ENCODE results near the gene DNMT3A.
A peak's percentile ranks its signal among the peaks of the same experiment; 100 is the strongest.

DNMT3A gene

DNA sequence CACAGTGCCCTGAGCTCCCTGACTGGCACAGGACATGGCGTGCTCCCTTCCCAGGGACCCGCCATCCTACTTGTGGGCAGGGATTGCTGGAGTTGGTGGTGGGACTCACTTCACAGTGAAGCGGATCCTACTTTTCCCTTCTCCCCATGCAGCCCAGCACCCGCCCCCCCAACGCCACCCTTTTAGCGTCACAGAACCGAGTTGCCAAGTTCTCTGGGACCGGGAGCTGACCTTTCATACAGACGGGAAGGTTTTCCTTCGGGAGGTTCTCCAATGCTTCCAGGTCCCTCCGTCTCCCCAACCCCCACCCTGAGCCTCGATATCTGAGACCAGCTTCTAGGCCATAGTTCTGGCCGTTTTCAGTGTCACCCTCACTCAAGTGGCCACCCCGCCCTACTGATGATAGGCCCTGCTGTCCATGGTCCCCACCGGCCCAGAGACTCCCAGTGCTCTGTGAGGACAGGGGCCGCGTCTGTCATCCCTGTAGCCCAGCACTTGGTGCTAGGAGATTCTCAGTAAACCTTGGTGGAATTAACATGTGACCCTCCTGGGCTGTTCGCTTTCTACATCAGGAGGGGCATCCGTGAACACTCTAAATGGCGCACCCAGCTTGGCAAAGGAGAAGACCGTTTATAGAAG is 1.6 kb upstream of the DNMT3A start:
- no peak for DNase-seq (ENCODE audit: low spot score)

DNA sequence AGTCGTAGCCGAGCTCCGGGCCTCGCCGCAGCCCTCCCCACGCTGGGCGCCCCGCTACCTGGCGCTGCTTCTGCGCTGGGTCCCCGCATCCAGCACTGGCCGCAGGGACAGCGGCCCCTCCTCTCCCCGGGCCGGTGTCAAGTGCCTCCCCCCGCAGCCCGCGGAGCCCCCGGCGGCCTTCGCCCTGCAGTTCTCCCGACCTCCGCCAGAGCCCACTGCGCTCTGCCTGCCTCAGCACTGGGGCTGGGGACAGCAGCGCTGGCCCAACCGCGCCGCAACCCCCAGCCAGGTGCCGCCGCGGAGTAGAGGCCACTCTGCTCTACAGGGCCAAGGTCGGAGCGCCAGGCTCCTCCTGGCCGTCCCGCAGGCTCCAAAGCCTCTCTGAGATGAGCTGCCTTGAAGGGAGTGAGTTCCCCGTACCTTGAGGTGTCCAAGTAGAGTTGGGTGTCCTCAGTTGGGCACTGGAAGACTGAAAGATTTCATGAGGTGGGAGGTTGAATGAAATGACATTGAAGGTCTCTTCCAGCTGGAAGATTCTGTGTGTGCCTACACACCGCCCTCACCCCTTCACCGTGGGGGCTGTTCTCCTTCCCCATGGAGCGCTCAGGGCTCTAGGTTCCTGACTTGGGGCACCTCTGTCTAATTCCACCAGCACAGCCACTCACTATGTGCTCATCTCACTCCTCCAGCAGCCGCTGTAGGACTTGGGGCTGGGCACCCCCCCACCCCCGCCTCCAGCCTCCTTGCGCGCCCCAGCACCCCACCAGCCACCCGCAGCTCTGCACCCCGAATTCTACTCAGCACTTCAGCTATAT is 854 bp upstream of the DNMT3A start:
- peak; percentile 45 for DNase-seq (ENCODE audit: low spot score)

DNA sequence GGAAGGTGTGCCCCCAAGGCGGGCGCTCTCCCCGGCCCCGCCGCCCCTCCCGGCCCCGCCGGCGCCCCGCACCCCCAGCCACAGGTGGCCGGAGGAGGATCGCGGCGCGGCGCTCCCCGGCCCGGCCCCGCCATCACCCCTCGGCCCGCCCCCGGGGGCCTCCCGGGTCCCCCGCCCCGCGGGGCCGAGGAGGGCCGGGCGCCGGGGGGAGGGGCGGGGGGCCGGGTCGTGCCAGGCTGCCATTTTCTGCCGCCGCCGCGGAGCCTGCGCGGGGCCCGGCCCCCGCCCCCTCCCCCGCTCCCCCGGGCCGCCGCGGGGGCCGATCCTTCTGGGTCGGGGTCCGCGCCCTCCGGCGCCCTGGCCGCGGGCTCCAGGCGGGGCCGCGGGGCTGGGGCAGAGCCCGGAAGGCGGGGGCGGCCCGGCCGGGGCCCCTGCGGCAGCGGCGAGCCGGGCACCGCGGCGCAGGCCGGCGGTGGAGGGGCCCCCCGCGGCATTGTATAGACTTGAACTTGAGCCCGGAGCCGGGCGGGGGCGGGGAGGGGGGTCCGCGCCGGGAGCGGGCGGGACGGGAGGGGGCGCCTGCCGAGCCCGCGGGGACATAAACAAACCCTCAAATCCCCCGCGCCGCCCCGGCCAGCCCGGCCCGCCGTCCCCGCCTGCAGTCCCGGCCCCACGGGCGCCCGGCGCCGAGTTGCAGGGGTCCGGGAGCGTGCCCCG is 556 bp downstream of the DNMT3A start:
- DNase-seq (ENCODE audit: low spot score), result no peak

DNA sequence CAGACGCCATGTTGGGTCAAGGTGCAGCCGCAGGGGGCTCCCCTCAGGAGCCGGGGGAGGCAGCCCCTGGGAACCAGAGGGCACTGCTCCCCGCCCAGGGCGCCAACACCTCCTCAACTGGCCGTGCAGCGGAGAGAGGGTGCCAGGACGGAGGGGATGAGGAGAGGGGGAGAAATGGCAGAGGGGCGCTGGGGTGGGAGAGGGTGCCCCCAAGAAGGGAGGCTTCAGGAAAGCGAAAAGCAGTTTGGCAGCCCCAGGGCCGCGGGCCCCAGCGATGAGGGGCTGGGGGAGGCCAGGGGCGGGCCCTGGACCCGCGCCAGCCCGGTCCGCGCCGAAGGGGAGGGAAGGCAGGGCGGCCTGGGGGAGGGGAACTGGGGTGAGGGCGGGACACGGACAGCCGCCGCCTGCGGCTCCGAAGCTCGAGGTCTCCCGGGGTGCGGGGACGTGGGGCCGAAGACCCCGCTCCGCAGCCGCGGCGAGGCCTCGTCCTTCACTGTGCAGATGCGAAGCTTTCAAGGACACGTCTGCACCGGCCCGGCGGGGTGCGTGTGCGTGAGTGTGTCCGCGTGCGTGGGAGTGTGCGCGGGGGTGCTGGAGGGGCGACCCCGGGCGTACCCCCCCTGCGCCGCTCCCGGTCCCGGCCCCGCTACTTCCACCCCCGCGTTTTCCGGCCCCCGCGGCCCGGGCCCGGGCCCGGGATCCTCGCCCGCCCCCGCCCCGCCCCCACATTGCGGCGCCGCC is 1.4 kb downstream of the DNMT3A start:
- no peak for DNase-seq (ENCODE audit: low spot score)

DNA sequence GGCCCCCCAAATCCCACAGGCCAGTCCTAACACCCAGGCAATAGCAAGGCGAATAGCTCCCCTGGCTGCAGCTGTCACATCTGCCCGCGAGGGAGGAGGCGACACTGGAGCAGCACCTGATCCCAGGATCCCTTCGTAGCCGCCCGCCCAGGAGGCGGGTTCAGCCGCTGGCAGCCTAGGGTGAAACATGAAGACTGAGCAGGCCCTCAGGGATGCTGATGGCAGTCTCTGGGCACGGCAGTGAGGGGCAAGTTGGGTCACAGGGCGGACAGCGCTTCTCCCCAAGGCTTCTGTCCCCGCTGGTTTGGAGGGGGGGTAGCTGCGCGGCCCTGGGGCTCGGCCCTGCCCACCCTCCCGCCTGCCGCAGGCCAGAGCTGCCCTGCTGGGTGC is 1.9 kb downstream of the DNMT3A start:
- DNase-seq (ENCODE audit: low spot score), result no peak

DNA sequence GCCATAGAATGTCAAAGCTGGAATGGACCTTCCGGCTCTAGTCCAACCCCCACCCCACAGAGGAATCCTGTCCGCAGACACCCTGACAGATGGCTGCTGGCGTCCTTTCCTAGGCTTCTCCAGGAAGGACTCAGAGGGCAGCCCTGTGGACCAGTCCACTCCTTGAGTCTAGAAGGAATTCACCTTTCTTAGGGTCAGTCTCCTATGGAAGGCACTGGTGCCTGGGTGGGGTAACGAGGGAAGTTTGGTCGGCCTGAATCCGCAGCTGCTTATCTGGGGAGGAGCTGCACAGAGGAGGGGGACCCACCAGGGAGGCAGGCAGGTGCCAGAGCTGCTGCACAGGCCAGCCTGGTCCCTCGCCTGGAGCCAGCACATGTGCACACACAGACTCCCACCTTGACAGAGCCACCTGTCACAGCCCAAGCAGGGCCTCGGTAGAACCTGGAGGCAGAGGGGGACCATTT is 2.5 kb downstream of the DNMT3A start:
- no peak for DNase-seq (ENCODE audit: low spot score)

DNA sequence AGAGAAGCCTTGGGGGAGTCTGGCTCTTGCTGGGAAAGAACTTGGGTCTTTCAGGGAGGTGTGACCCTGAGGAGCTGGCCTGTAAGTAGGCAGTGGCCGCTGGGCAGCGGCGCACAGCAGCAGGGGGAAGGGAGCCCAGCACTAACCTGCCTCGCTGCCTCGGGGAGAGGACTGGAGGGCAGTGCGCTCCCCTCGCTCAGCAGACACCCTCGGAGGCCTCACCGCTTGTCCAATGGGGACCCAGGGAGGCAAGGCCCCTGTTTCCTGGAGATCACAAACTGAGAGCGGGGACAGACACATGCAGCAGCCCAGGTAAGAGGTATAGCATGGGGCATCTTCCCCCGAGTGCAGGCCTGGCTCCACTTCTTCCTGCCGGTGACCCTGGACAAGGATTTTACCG is 3.3 kb downstream of the DNMT3A start:
- DNase-seq (ENCODE audit: low spot score), result no peak

DNA sequence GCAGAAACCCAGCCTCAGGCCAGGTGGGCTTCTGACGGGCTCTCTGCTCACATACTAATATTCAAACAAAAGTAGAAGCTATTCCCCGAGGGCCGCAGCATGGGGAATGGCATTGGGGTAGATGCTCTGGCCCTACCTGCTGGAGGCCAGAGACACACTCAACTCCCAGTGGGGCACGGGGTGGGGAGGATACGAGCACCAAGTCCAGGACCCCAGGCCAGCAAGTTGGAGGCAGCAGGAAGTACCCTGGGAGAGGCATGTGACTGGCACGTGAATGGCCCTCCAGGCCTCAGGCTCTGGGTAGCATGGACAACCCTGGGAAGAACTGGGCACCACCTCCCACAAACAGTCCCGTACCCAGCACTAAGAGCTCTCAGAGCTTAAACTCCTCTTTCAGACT is 3.8 kb downstream of the DNMT3A start:
- DNase-seq (ENCODE audit: low spot score), result no peak

DNA sequence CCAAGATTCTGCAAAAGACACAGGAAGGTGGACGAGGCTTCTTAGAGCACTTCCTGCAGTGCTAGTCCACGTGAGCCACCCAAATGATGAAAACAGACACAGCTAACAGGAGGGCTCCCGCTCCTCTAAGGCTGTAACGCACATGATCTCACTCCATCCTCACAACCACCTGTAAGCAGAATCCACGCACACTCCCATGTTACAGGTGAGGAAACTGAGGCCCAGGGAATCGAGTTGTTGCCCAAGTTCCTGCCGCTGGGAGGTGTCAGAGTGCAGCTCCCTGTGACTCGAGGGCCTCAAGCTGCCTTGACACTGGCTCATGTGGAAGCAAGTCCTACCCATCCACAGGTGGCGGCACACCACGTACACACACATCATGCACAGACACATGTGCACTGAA is 4.4 kb downstream of the DNMT3A start:
- no peak for DNase-seq (ENCODE audit: low spot score)

DNA sequence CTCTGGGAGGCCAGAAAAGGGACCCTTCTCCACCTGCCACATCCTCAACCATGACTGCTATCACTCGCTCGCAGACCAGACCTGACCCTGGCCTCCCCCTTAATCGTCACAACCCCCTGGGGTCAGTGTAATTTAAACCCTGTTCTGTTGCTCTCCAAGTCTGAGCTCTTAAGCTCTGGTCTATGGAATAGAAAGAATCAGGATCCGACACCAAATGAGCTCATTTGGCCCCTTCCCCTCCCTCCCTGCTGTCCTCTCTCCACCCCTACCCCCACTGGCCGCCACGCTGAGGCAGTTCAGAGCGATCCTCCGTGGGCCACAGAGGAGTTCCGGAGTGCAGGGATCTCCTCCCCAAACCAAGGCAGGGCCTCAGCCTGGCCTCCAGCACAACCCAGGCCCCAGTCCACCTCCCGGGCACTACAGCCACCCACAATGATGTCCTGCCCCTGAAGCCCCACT is 5.3 kb downstream of the DNMT3A start:
- DNase-seq (ENCODE audit: low spot score), result no peak

DNA sequence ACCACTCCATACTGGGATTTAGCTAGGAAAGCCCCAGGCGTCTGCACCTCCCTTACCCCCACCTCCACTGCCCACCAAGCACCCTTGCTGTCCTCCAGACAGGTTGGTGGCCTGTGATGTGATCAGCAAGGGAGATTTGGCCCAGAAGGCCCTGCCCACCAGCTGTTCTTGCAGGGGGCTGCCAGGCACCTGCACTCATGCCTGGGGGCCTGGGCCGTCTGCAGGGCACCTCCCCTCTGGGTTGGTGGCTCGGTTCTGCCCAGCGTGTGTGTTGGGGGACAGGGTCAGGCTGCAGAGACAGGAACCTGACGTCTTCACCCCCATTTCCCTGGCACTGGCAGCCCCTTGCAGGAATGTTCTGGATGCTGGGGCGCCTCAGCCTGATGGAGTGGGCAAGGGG is 5.8 kb downstream of the DNMT3A start:
- DNase-seq (ENCODE audit: low spot score), result no peak

DNA sequence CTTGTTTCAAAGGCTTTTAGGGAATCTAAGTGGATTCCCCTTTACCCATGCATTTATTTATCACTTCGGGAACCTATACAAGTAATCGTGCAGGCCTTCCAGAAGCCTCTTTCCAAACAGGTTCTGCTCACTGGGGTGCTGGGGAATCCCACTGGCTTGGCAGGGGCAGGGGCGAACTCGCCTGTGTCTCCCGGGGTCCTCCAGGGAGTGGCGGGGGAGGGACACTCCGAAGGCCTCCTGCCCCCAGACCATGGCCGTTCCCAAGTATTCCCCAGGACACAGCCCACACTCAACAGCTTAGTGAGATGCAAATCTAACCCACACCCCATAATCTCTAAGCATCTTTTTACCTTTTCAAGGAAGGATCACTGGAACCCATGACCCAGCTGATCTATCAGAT is 6.5 kb downstream of the DNMT3A start:
- no peak for DNase-seq (ENCODE audit: low spot score)

DNA sequence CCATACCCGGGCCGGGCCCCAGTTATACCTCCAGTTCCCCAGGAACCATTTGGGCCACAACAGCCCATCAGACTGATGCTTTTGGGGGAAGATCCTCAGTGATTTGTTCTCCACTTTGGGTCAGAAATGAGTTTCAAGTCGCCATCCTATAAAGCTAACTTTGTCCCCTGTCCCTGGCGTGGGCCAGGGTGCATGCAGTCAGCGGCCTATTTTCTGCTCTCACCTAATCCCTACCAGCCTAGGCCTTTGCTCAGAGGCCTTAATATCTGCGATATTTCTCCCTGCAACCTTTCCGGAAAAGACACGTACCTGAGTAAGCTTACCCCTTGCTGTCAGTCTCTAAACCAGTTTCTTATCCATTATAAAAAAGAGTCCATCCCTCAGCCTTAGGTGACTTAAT is 7.2 kb downstream of the DNMT3A start:
- DNase-seq (ENCODE audit: low spot score), result no peak

DNA sequence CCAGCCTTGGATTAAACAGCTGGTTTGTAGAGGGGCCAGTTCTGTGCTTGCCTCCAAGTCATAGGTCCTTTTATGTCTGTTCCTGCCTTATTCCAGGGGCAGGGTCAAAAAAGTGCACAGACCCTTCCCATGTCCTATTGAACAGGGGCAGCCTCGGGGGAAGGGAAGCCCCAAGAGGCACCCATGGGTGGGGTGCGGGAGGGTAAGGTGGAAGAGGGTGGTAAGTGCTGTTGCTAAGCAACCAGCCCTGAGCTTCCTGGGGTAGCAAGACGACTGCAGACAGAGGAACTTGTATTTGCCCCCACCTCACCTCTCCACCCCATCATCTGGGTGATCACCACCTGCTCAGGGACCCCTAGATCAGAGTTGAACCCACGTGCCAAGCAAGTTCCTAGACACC is 7.7 kb downstream of the DNMT3A start:
- DNase-seq (ENCODE audit: low spot score), result no peak

DNA sequence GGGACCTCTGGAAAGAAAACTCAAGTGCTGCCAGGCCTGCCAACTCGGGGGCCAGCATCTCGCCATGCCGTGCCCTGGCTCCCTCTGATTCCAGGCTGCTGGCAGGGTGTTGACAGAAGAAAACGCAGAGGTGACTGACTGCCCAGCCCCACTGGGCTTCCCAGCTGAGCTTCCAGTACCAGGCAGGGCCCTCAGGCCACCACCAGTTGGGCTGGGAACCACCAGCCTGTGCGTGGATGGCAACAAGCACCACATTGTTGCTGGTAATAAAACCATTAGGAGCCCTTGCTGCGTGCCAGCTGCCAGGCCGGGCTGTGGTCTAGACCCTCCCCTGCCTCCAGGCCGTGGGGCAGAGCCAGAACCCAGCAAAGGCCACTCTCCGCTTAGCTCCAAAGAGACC is 9.2 kb downstream of the DNMT3A start:
- DNase-seq (ENCODE audit: low spot score), result no peak

DNA sequence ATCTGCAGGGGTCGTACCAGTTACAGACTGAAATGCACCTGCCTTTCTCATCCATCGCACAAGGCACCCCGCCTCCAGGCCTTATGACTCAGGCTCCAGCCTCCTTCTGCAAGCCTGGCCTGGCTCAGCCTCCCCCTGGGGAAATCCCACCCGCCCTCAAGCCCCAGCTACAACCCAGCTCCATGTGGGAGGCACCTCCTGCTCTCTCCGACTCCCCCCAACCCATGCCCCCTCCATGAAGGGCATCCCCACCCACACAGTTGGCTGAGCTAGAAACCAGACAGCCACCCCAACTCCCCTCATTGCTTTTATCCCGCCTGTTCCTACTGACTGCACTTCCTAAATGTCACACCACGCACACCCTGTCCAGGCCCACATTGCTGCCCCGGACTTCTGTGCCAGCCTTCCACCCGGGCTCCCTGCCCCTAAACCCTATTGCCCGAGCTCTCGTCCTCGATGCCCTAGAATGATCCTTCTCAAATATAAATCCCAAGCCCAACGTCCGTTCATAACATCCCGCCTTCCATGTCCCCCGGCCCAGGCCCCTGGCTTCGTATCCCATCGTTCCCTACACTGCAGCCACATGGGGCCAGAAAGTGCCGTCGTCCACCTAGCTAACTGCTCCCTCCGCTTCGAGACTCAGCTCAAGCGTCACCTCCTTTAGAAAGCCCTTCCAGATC is 9.9 kb downstream of the DNMT3A start:
- no peak for DNase-seq (ENCODE audit: low spot score)

DNA sequence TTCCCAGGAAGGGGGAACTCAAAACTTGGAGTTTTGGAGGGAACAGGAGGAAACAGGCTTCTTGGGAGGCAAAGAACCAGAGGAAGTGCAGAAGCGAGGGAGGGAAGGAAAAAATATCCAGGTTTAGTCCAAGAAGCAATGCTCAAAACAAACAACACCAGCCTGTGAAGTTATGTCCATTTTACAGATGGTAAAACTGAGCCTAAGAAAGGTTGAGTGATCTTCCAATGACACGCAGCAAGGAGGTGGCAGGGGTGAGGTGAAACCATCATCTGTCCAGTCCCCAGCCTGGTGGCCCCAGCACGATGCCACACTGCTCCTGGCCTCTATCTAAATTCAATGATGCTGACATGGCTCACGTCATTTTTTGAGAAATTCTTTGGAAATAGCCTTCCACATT is 10.8 kb downstream of the DNMT3A start:
- DNase-seq (ENCODE audit: low spot score), result no peak

DNA sequence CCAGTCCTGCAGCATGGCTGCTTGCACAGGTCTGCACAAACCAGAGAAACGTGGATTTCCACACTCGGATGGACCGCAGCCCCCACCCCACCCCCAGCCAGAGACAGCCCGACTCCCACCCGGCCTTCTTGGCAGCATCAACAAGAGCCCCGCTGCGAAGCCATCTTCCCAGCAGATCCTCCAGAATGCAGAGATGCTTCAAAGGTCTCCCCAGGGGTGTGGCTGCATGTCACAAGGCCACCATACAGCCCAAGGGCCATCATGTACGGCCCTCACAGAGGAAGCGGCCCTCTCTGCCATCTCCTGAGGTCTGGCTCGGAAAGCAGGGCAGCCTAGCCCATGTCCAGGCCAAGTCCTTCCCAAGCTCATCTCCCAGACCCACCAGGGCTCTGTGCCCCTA is 11.5 kb downstream of the DNMT3A start:
- no peak for DNase-seq (ENCODE audit: low spot score)

DNA sequence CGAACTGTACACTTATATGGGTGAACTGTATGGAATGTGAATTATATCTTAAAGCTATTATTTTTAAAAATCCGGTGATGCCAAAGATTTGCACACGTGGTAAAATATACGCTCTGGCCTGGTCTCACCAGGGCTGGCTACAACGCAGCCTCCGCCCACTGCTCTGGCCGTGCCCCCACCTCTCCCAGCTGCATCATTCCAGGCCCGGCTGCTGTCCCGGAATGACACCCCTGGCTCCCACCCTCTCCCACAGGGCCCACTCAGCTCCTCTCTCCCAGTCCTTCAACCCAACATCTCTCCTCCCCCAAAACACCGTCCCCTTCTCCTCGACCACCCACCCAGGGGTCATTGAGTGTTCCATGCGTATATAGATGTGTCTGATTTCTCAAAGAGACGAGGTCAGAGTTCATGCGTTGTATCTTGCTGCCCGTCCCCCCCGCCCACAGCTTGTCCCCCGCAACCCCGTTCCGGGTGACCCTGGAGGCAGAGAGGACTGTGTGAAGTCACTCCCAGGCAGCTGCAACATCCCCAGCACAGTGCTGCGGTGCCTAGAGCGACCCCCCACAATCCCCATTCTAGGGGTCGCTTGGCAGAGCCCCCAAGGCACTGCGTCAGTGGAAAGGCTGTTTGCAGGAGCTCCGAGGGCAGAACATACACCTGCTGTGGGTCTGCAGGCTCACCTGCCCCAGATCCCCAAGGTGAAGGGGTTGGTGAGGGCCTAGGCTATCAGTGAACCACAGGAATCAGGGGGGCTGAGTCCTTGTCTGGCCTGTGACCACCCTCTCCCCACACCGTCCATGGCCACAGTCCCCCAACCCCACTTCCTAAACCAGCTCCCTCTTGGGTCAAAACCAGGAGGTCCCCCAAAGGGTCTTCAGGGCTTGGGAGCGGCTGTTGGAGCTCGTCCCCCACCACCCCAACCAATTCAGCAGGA is 13.3 kb downstream of the DNMT3A start:
- DNase-seq (ENCODE audit: low spot score), result no peak

DNA sequence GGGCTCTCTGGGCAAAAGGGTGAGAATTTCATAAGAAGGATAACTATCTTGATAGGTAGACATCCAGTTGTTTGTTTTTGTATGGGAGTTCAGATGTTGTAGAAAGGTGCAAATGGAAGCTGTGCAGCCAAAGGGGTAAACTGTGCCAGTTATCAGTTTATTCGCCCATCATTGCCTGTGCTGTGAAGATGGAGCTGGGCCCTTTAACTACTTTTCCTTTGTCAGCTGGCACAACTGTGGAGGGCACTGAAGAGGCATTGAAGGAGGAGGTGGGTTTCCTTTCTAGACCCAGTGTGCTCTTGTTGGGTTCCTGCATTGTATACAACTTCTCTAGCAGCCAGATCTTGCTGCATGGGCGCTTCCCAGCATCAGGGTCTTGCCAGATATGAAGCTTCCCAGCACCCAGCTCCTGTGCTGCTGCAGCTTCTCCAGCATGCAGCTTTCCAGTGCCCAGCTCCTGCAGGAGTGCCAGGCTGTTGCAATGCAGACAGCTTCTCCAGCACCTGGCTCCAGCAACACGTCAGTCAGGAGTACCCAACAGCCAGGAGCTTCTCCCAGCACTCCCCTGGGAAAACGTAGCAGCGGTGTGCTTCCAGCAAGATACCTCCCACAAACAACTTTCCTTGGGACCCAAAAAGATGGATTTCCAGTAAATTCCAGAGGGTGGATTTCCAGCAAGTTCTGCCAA is 15.3 kb downstream of the DNMT3A start:
- DNase-seq (ENCODE audit: low spot score), result no peak

Measured in hematopoietic multipotent progenitor cell treated with erythropoietin and hydrocortisone succinate and interleukin-3 and kit ligand, for 15 days (in vitro differentiated cells).